IMR-90 (cell line): ENCODE measurements around the gene CLASP1.

ENCODE experiments used
- CEBPB ChIP-seq: IDR thresholded peaks from 2 replicates; pipeline ENCODE4 v1.6.1; 2012; ENCODE audit warnings: low read depth, low read length, improper control_type of control experiment
- FOS ChIP-seq: fragments of 150-350 bp; IDR thresholded peaks from 2 replicates; pipeline ENCODE4 v1.6.1; 2016; ENCODE audit warnings: low read depth, low read length
- MXI1 ChIP-seq: IDR thresholded peaks from 2 replicates; pipeline ENCODE4 v1.6.1; 2012; ENCODE audit warnings: low read depth, mild to moderate bottlenecking, low read length, moderate library complexity, borderline replicate concordance
- POLR2A ChIP-seq: IDR thresholded peaks from 2 replicates; pipeline ENCODE4 v1.6.1; 2012; ENCODE audit warnings: mild to moderate bottlenecking, low read depth, low read length
- RAD21 ChIP-seq: IDR thresholded peaks from 2 replicates; pipeline ENCODE4 v1.6.1; 2012; ENCODE audit warnings: low read length, improper control_type of control experiment
- RCOR1 ChIP-seq: IDR thresholded peaks from 2 replicates; pipeline ENCODE4 v1.6.1; 2012; ENCODE audit warnings: mild to moderate bottlenecking, low read length, improper control_type of control experiment; ENCODE audit not compliant: insufficient replicate concordance
- SMC3 ChIP-seq: fragments of 150-350 bp; IDR thresholded peaks from 2 replicates; pipeline ENCODE4 v1.6.1; 2016; ENCODE audit warnings: low read depth, mild to moderate bottlenecking, antibody characterized with exemption, low read length, moderate library complexity
- TF ChIP-seq, protein P1 (sequence below): conservative IDR thresholded peaks from 2 replicates; pipeline ENCODE4 v1.5.1; 2012; ENCODE audit warnings: mild to moderate bottlenecking, low read depth, low read length, improper control_type of control experiment
- TF ChIP-seq, protein P2 (sequence below): fragments of 150-350 bp; IDR thresholded peaks from 2 replicates; pipeline ENCODE4 v1.6.1; 2017; ENCODE audit warnings: mild to moderate bottlenecking, antibody characterized with exemption, low read length, low read depth
- TF ChIP-seq, protein P3 (sequence below): fragments of 150-350 bp; IDR thresholded peaks from 2 replicates; pipeline ENCODE4 v1.6.1; 2016; ENCODE audit warnings: low read depth, mild to moderate bottlenecking, low read length, moderate library complexity, borderline replicate concordance

DNA sequence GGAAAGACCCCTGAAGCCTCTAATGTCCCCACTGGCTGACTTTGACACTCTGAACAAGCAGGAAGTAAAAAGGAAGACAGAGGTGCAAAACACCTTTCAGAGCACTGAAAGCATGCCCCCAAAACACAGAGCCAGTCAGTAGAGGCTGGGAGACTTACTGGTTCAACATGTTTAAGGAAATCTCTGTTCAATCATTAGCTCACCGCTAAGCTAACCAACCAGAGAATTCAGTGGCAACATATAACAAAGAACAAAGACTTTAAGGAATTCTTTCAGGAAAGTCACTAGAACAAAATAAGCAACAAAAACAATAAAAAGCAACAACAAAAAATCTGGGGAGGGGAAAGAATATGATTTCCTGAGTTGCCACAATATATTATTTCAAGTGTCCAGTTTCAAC lies 142.6 kb downstream of the CLASP1 start:
- TF ChIP-seq, protein P1, sequence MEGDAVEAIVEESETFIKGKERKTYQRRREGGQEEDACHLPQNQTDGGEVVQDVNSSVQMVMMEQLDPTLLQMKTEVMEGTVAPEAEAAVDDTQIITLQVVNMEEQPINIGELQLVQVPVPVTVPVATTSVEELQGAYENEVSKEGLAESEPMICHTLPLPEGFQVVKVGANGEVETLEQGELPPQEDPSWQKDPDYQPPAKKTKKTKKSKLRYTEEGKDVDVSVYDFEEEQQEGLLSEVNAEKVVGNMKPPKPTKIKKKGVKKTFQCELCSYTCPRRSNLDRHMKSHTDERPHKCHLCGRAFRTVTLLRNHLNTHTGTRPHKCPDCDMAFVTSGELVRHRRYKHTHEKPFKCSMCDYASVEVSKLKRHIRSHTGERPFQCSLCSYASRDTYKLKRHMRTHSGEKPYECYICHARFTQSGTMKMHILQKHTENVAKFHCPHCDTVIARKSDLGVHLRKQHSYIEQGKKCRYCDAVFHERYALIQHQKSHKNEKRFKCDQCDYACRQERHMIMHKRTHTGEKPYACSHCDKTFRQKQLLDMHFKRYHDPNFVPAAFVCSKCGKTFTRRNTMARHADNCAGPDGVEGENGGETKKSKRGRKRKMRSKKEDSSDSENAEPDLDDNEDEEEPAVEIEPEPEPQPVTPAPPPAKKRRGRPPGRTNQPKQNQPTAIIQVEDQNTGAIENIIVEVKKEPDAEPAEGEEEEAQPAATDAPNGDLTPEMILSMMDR, result no peak
- TF ChIP-seq SMC3 (no peak), MXI1 (no peak), POLR2A (no peak), CEBPB (no peak), RCOR1 (no peak), RAD21 (no peak), FOS (no peak)
- TF ChIP-seq, protein P2, sequence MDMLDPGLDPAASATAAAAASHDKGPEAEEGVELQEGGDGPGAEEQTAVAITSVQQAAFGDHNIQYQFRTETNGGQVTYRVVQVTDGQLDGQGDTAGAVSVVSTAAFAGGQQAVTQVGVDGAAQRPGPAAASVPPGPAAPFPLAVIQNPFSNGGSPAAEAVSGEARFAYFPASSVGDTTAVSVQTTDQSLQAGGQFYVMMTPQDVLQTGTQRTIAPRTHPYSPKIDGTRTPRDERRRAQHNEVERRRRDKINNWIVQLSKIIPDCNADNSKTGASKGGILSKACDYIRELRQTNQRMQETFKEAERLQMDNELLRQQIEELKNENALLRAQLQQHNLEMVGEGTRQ, result no peak
- TF ChIP-seq, protein P3, sequence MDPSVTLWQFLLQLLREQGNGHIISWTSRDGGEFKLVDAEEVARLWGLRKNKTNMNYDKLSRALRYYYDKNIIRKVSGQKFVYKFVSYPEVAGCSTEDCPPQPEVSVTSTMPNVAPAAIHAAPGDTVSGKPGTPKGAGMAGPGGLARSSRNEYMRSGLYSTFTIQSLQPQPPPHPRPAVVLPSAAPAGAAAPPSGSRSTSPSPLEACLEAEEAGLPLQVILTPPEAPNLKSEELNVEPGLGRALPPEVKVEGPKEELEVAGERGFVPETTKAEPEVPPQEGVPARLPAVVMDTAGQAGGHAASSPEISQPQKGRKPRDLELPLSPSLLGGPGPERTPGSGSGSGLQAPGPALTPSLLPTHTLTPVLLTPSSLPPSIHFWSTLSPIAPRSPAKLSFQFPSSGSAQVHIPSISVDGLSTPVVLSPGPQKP, result no peak
